GM23248 (cell line): ENCODE measurements around the gene FOXJ2.
"Not testable (repeated sequence)": the region's sequence is repeated elsewhere in the genome, so short reads cannot be mapped to it uniquely, and the experiment has no call there.

Experiments used
- EZH2 ChIP-seq: fragments of 200-600 bp; sonication (generic); IDR thresholded peaks from 2 replicates; pipeline ENCODE4 v1.6.1; 2018; ENCODE audit warnings: antibody characterized with exemption, mild to moderate bottlenecking; ENCODE audit not compliant: insufficient read depth, poor library complexity, severe bottlenecking
- EZH2phosphoT487 ChIP-seq: fragments of 200-600 bp; sonication (generic); IDR thresholded peaks from 2 replicates; pipeline ENCODE4 v1.6.1; 2018; ENCODE audit warnings: antibody characterized with exemption, moderate library complexity, mild to moderate bottlenecking, low read depth; ENCODE audit not compliant: insufficient read depth

DNA sequence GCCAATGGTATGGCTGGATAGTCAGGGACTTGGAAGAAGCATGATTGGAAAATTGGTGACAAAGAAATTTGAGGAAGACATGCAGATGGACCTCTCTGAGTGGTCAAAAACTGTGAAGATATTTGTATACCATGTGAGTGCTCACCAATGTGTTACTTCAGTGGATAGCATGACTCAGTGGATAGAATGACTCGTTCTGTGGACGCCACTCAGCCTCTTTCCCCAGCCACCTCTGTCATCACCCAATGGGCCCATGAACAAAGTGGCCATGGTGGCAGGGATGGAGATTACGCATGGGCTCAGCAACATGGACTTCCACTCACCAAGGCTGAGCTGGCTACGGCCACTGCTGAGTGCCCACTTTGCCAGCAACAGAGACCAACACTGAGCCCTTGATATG lies 31.0 kb upstream of the FOXJ2 start:
- TF ChIP-seq EZH2, EZH2phosphoT487: not testable (repeated sequence)
